Erythroblast (primary cell): Measurements from ENCODE around the gene CDK5RAP1.

Experiments
- GATA1 ChIP-seq: IDR thresholded peaks from 2 replicates; pipeline ENCODE4 v1.6.1; 2011; ENCODE audit warnings: low read depth, mild to moderate bottlenecking, control low read depth, low read length, moderate library complexity
- POLR2A ChIP-seq: IDR thresholded peaks from 2 replicates; pipeline ENCODE4 v1.6.1; 2011; ENCODE audit warnings: mild to moderate bottlenecking, low read length

DNA sequence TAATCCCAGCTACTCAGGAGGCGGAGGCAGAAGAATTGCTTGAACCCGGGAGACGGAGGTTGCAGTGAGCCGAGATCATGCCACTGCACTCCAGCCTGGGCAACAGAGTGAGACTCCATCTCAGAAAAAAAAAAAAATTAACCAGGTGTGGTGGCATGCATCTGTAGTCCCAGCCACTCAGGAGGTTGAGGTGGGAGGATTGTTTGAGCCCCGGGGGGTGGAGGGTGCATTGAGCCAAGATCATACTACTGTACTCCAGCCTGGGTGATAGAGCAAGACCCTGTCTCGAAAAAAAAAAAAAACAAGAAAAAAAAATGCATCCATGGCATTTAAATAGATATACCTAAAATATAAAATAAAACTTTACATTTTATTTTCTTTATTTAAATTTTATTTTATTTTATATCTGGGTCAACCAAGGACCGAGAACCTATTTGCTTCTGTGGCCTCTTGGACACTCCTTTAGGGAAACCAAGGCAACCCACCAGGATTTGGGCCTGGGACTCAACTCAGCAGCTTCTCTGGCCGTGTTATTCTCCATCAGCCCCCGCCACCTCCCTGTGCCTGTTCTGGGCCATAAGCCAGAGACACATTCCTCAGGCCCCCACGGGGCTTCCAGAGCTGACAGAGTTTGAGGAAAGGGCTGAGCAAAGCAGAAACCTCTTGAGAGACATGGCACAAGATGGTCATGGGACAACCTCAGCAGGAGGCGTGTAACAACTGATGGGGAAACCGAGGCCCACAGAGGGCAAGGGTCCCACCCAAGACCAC, 36.0 kb upstream of the CDK5RAP1 start:
- TF ChIP-seq POLR2A (no peak), GATA1 (no peak)
